Neural cell (in vitro differentiated cells): Measurements from ENCODE around the gene SNCA.

Experiments used
- EZH2 ChIP-seq: fragments of 200-600, 300-800 bp; shearing (Covaris generic), sonication (generic); IDR thresholded peaks from 2 replicates; pipeline ENCODE4 v1.6.1; 2014; ENCODE audit warnings: antibody characterized with exemption, low read length, borderline replicate concordance, mild to moderate bottlenecking; ENCODE audit not compliant: insufficient read depth, poor library complexity, severe bottlenecking
- TF ChIP-seq, protein P1 (sequence below): fragments of 450-650 bp; IDR thresholded peaks from 2 replicates; pipeline ENCODE4 v1.5.1; 2014; ENCODE audit warnings: antibody characterized with exemption, mild to moderate bottlenecking, moderate library complexity; ENCODE audit not compliant: poor library complexity, severe bottlenecking

DNA sequence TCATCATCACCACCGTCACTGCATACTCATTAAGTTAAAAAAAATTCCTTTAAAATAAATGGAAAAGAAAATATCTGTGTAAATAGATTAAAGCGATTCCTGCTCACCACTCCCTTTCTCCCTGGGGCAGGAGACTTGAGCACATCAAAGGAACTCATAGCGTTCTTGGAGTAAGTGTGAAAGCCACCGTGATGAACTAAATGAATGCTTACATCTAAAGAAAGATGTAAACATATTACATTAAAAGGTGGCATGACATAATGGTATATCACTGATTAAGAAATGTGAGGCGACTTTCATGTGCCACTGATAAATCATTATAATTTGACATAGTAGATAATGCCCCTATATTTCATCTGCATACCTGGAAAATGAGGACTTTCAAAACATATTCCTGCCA, 92.0 kb downstream of the SNCA start:
- TF ChIP-seq EZH2 = no peak
- TF ChIP-seq, protein P1, sequence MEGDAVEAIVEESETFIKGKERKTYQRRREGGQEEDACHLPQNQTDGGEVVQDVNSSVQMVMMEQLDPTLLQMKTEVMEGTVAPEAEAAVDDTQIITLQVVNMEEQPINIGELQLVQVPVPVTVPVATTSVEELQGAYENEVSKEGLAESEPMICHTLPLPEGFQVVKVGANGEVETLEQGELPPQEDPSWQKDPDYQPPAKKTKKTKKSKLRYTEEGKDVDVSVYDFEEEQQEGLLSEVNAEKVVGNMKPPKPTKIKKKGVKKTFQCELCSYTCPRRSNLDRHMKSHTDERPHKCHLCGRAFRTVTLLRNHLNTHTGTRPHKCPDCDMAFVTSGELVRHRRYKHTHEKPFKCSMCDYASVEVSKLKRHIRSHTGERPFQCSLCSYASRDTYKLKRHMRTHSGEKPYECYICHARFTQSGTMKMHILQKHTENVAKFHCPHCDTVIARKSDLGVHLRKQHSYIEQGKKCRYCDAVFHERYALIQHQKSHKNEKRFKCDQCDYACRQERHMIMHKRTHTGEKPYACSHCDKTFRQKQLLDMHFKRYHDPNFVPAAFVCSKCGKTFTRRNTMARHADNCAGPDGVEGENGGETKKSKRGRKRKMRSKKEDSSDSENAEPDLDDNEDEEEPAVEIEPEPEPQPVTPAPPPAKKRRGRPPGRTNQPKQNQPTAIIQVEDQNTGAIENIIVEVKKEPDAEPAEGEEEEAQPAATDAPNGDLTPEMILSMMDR = no peak
